Ishikawa (cell line): ENCODE measurements around the gene ZCCHC24.

ENCODE experiments used
- CEBPB ChIP-seq: IDR thresholded peaks from 2 replicates; pipeline ENCODE4 v1.6.1; 2012
- EP300 ChIP-seq: IDR thresholded peaks from 2 replicates; pipeline ENCODE4 v1.6.1; 2012; ENCODE audit warnings: borderline replicate concordance
- FOXM1 ChIP-seq: IDR thresholded peaks from 2 replicates; pipeline ENCODE4 v1.6.1; 2012; ENCODE audit warnings: low read depth, borderline replicate concordance
- MAX ChIP-seq: IDR thresholded peaks from 2 replicates; pipeline ENCODE4 v1.6.1; 2012
- REST ChIP-seq: IDR thresholded peaks from 2 replicates; pipeline ENCODE4 v1.6.1; 2012; ENCODE audit warnings: low read depth, mild to moderate bottlenecking
- TAF1 ChIP-seq: IDR thresholded peaks from 2 replicates; pipeline ENCODE4 v1.6.1; 2012; ENCODE audit warnings: low read depth, mild to moderate bottlenecking
- TEAD4 ChIP-seq: IDR thresholded peaks from 2 replicates; pipeline ENCODE4 v1.6.1; 2012
- USF1 ChIP-seq: IDR thresholded peaks from 2 replicates; pipeline ENCODE4 v1.6.1; 2012
- YY1 ChIP-seq: IDR thresholded peaks from 2 replicates; pipeline ENCODE4 v1.6.1; 2012; ENCODE audit warnings: low read depth

GRCh38 chr10:79376751-79377556 lies 68.5 kb downstream of the ZCCHC24 start:
- TF ChIP-seq FOXM1 (no peak), EP300 (no peak), TAF1 (no peak), CEBPB (no peak), MAX (no peak), YY1 (no peak), REST (no peak), USF1 (no peak), TEAD4 (no peak)
